Activated CD8-positive, alpha-beta memory T cell treated with anti-CD3 and anti-CD28 coated beads for 36 hours (primary cell): ENCODE measurements around the gene BUB1B. TPM values are rescaled to one million over a fixed set of nuclear protein-coding genes. Genes with fewer than 3 reads are reported as not detected.

Source experiments
- CTCF ChIA-PET: fragments of 350-600 bp; sonication (Branson Sonifier 250); formaldehyde crosslinking; loops from one replicate; lab custom pipeline; 2021; ENCODE audit warnings: antibody characterized with exemption; lab: Charles Lee
- POLR2A ChIA-PET: fragments of 350-600 bp; sonication (Branson Sonifier 250); formaldehyde crosslinking; loops from one replicate; lab custom pipeline; 2021; ENCODE audit warnings: antibody characterized with exemption; lab: Charles Lee
- total RNA-seq, 2 experiments: library from RNA; stranded (reverse); gene quantifications; one replicate each; pipeline ENCODE4 v1.2.3, GENCODE V29; 2021

BUB1B gene
- total RNA-seq, 2 experiments from 2014 or later: 57.1 to 65.4 TPM

- CTCF ChIA-PET: no interaction called here
Observed at GRCh38 chr15:40233727-40234577, 73.1 kb downstream of the BUB1B start.

GRCh38 chr15:40234783-40235182, 73.9 kb downstream of the BUB1B start:
- CTCF ChIA-PET: no interaction called here
- POLR2A ChIA-PET: no interaction called here

More at GRCh38 chr15:40233727-40234577, 73.1 kb downstream of the BUB1B start:
- POLR2A ChIA-PET: no interaction called here

DNA sequence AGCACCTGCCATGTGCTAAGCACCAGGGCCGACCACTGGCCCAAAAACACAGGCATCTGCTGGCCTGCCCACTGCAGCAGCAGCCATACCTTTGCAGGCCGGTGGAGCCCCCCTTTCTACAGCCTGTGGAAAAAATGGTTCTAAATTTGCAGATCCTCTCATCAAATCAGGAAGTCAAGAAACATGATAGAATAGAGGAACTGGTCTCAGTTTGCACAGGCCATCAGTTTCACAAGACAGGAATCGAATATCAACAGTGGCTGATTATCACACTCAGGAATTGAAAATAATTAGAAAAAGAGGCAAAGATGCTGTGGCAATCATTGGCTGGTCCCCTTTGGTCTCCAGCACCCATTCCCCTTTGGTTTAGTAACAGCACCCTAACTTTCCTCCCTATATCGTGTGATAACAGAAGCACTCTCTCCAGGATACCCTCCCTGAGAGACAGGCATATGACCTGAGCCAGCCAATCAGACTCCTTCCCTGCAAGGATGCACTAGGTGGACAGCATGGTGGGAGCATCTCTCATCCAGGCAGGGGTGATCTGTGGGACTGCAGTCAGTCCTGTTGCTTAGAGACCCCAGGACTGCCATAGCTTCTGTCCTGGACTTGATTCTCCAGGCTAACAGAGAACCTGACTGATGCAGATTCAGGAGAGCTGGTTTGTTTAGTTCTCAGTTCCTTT, 74.5 kb downstream of the BUB1B start:
- CTCF ChIA-PET: no interaction called here
- POLR2A ChIA-PET: no interaction called here

DNA sequence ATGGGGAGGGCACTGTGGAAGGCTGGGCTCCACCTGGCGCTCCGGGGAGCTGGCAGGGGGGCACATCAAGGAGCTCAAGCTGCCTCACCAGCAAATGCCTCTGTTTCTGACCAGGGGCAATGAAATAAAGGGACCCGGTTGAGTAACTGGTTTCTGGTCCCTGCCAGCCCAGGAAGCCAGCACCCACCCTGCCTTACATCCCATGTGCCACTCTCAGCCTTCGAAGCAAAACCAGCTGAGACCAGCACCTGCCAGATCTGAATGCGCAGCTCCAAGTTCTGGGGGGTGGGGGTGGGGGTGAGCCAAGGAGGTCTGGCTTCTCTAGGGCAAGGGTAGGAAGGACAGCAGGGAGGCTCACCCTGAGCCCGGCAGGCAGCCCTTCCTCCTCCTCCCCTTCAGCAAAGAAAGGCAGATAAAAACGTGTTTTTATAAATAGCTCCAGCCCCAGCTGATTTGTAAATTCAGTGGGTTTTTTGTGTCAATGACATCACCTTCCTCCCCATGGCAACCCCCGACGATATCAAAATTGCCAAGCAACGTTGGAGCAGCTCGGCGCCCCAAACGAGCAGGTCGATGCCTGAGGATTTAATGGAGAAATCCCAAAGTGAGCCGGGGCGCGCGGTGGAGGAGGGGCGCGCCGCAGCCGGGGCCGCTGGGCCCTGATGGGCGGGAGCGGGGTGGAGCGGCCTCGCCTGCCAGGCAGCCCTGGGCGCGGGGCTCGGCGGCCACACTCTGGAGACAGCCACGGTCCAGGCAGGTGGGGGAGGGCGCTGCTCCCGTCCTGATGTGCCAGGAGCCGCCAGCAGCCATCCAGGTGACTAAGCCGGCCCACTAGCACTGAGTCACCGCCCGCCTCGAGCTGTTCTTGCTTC, 77.9 kb downstream of the BUB1B start, which contains the start of gene PAK6:
Gene PAK6, plus strand, starts transcription at position 532 of the 872 bp plus-strand sequence. CDS start 25,723 bp downstream, outside the sequence.
- POLR2A ChIA-PET: interaction anchor here (0.6 kb wide), 1 partner anchor 21 kb away, joined by 7 read pairs; no protein-coding TSS in a partner anchor
- CTCF ChIA-PET: interaction anchor here (0.6 to 4.7 kb wide), 4 partner anchors 36 to 94 kb away, joined by 3 to 21 read pairs (median 6); no protein-coding TSS in a partner anchor

DNA sequence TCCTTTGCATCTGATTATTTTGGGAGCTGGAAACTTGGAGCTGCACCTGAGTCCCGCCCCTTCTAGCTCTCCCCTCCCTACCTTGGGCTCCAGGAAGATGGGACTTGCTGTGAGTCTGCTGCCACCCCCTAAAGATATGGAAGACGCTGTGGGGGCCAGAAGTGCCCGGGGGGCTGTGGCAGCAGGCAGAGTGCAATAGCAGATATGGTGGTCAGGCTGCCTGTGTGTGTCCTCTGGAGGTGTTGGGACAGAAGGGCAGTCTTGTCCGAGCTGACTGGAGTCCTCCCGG, 78.5 kb downstream of the BUB1B start:
- CTCF ChIA-PET: interaction anchor here (2.9 to 4.7 kb wide), 2 partner anchors 35 to 39 kb away, joined by 8 to 21 read pairs; no protein-coding TSS in a partner anchor
- POLR2A ChIA-PET: no interaction called here

DNA sequence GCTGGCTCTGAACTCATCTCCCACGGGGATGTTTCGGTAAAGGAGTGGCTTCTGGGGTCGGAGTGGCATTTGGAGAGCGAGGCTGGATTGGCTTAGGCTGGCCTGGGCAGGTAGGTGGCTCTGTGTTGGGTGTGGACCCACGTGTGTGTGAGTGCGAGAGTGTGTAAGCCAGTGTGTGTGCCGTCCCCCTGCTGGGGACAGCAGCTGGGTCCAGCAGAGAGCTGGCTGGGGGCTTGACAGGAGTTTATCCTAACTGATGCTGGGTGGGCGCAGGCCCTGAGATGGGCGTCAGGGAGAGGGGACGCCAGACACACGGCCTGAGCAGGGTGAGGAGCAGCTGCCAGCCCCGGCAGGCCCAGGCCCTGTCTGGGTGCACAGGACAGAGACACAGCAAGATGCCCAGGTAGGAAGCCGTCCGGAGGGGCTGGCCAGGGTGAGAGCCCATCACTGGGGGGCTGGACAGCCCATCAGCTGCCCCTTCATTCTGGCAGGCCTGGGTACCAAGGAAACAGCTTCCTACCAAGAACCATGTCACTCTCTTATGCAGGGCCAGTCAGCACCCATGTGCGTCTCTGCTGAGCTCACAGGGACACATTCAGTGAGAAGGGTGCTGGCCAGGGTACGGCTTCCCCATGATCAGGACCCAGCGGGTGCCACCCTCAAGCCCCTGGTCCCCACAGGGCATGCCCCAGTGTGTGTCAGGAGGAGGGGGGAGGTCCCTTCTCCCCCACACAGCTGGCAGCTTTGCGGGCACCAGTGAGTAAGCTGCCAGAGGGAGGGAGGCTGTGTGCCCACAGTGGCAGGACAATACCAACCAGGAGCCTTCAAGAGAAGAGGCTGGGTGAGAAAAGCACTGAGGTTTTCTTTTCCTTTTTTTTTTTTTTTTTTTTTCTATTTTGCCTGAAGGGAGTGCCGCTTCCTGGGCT, 79.1 kb downstream of the BUB1B start:
- ChIA-PET CTCF (interaction anchor here (0.7 to 4.7 kb wide), 4 partner anchors 35 to 225 kb away, joined by 3 to 21 read pairs (median 6); no protein-coding TSS in a partner anchor), POLR2A (no interaction called here)

DNA sequence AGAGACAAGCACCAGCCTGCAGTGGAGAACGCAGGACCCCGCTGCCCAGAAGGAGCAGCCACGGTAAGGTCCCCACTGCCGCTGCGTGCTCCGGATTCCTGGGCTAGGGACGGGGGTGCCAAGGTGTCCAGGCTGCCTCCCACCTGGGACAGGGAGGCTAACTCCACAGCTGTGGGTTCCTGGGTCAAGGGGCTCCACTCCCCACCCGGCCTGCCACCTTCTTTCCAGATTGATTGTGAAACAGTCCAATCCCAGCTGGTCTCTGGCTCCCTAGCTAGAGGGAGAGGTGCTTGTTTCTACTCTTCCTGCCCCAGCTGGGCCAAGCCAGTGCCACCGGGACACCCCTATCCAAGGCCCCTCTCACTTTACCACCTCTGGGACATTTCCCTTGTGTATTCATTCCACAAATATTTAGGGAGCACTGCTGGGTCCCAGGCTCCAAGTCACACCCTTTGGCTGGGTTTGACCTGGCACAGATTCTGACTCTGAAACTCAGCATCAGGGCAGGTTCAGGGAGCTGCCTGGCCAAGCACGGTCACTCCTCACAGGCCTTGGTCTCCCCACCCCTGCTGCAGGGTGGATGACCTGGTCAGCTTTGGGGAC, 79.9 kb downstream of the BUB1B start:
- ChIA-PET POLR2A (no interaction called here), CTCF (interaction anchor here (0.7 to 4.7 kb wide), 4 partner anchors 34 to 225 kb away, joined by 3 to 21 read pairs (median 6); no protein-coding TSS in a partner anchor)

DNA sequence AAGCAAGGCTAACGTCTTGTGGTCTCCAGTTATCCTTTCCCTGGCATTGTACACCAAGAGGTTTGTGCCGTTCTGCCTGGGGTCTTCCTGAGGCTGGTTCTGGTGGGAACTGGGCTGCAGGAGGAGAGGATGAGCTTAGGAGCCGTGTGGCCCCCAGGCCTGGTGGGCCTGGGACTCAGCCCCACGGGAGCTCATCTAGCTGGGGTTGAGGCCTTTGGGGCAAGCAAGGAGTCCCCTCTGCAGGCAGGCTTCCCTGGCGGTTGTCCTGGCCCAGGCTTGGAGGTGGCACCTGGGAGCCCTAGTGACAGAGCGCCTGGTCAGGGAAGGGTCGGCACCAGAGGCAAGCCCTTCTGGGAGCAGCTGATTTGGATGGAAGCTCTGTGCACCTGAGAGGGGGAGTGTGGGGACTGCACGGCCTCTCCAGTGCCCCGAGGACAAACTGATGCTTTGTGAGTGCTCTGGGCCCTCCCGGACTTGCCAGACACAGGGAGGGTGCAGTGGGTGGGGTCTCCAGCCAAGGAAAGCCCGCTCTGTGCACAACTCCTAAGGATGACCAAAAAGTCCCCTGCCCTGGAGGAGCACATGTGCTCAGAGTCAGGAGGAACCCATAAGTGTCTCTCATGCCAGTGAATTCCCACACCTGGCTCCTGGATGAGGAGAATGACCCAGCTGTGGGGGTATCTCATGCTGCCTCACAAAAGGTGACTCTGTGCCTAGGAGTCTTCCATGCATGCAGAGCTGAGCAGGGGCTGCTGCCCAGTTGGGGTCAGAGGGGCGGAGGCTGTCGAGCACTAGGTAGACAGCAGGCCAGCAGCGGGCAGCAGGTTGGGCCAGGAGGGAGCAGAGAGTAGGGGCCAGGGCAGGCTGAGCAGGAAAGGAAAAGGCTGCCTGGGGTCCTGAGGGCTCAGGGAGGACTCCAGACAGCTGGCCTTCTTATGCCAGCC, 80.7 kb downstream of the BUB1B start:
- ChIA-PET POLR2A (interaction anchor here (0.6 kb wide), 1 partner anchor 17 kb away, joined by 4 read pairs; no protein-coding TSS in a partner anchor), CTCF (interaction anchor here (1.0 to 4.7 kb wide), 4 partner anchors 24 to 196 kb away, joined by 3 to 21 read pairs (median 6); no protein-coding TSS in a partner anchor)

- CTCF ChIA-PET: interaction anchor here (0.6 to 4.7 kb wide), 5 partner anchors 25 to 196 kb away, joined by 3 to 21 read pairs (median 4); no protein-coding TSS in a partner anchor
- POLR2A ChIA-PET: interaction anchor here (0.6 kb wide), 1 partner anchor 18 kb away, joined by 4 read pairs; no protein-coding TSS in a partner anchor
Observed at GRCh38 chr15:40242213-40242599, 81.3 kb downstream of the BUB1B start.

GRCh38 chr15:40242601-40243000, 81.7 kb downstream of the BUB1B start:
- POLR2A ChIA-PET: interaction anchor here (0.6 kb wide), 1 partner anchor 18 kb away, joined by 4 read pairs; no protein-coding TSS in a partner anchor

DNA sequence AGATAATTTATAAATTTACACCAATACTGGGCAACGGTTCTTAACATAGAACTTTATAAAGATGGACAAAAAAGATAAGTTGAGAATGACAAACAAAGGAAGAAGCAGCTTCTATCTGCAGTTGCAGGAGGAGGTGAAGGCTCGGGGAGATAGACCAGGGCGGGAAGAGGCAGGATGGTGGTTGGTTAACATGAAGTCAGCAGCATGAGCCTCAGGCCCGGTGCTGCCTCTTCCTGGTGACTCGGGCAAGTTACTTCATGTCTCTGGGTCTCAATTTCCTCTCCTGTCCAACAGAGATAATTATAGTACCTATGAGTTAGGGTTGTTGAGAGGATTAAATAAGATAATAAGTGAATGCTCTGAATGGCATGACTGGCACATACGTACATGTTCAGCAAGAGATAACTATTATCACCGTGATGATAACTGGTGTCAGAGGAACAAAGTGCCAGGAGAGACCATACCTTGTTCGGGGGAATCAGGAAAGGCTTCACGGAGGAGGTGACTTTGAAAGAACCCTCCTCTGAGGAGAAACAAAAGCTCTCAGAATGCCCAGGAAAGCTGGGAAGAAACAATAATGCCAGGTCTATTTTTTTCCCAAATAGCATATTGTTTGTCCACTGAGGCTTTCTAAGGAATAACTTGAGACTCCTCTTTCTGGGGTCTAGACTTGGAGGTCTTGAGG, 82.4 kb downstream of the BUB1B start:
- POLR2A ChIA-PET: no interaction called here
- CTCF ChIA-PET: interaction anchor here (0.7 to 1.1 kb wide), 3 partner anchors 30 to 32 kb away, joined by 3 read pairs; no protein-coding TSS in a partner anchor

More at GRCh38 chr15:40242601-40243000, 81.7 kb downstream of the BUB1B start:
- CTCF ChIA-PET: interaction anchor here (0.6 to 1.3 kb wide), 4 partner anchors 25 to 197 kb away, joined by 3 to 5 read pairs (median 4); no protein-coding TSS in a partner anchor

DNA sequence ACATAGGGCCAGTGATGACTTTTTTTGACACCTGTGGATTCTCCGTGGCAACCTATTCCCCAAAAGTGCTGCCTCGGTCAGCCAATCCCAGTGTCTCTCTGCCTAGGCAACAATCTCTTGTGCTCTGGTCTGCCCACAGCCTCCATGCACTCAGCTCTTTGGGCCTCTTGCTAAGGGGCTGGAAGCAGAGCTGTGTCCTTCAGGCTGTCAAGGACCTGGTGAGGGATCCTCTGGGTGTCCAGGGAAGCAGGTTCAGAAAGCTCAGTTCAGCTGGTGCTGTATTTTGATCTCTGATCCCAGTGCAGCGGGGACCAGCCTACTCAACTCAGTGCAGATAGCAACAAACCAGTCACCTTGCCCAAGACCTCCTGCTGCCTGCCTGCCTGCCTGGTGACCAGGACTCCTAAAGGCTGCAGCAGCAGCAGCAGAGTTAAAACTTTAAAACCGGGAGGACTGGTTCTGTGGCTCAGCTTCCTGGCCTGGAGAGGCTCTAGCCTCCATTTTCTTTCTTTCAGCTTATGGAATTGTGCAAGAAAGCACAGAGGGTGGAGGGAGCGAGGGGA, 84.2 kb downstream of the BUB1B start:
- ChIA-PET POLR2A (interaction anchor here (0.6 kb wide), 1 partner anchor 200 kb away, joined by 3 read pairs; no protein-coding TSS in a partner anchor), CTCF (interaction anchor here (1.2 kb wide), 1 partner anchor 34 kb away, joined by 4 read pairs; no protein-coding TSS in a partner anchor)

- CTCF ChIA-PET: interaction anchor here (1.2 to 1.7 kb wide), 2 partner anchors 33 to 59 kb away, joined by 4 to 5 read pairs; no protein-coding TSS in a partner anchor
- POLR2A ChIA-PET: interaction anchor here (0.6 kb wide), 1 partner anchor 199 kb away, joined by 3 read pairs; no protein-coding TSS in a partner anchor
Observed at GRCh38 chr15:40245666-40246450, 85.0 kb downstream of the BUB1B start.
